Measurements from ENCODE around the gene SPOCK3. TPM values are rescaled to one million over a fixed set of nuclear protein-coding genes. Genes with fewer than 3 reads are reported as not detected.

Gene SPOCK3
- polyA plus RNA-seq, 1 experiment: not detected

DNA sequence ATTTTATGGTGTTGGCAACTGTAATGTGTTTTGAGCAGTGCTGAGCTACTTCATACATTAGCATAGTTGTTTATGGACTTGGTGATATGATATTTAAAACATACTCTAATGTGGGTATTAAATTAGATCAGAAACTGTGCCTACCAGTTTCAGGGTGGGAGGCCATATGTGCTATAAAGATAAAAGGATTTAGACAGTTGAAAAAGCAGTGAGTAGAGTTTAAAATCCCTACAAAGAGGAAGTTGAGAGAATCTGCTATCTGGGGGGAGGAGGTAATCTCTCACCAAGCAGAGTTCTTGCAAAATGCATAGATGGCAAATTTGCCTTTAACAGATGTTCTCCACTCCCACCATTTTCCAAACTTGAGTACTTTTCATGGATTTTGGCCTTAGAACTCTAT lies 154.5 kb downstream of the SPOCK3 start:
- H3K4me3 ChIP-seq (ENCODE audit: low read depth, low read length): no peak overlapping the region
- no peaks in the 10 kb centered on the region for H3K36me3 ChIP-seq (ENCODE audit: control insufficient read depth, insufficient read depth, low read length)
- no peak for TF ChIP-seq CTCF (IDR thresholded peaks at IDR 0.05; ENCODE audit: insufficient read depth, low read depth, low read length)
- H3K27me3 ChIP-seq (ENCODE audit: control insufficient read depth, insufficient read depth, low read length): no peaks in the 10 kb centered on the region
- CTCF ChIA-PET: no interaction called here
- POLR2A ChIA-PET: no interaction called here
- DNase-seq (ENCODE audit: low read depth): no peak

GRCh38 chr4:167052631-167053091 lies 181.6 kb downstream of the SPOCK3 start:
- no peak for TF ChIP-seq CTCF (IDR thresholded peaks at IDR 0.05; ENCODE audit: insufficient read depth, low read depth, low read length)
- Histone ChIP-seq H3K4me3 (ENCODE audit: low read depth, low read length) (no peak overlapping the region), H3K27me3 (ENCODE audit: control insufficient read depth, insufficient read depth, low read length) (no peaks in the 10 kb centered on the region), H3K36me3 (ENCODE audit: control insufficient read depth, insufficient read depth, low read length) (no peaks in the 10 kb centered on the region)
- no peak for DNase-seq (ENCODE audit: low read depth)
- ChIA-PET POLR2A (no interaction called here), CTCF (no interaction called here)

- Histone ChIP-seq H3K36me3 (ENCODE audit: control insufficient read depth, insufficient read depth, low read length) (no peaks in the 10 kb centered on the region), H3K27me3 (ENCODE audit: control insufficient read depth, insufficient read depth, low read length) (no peaks in the 10 kb centered on the region), H3K4me3 (ENCODE audit: low read depth, low read length) (no peak overlapping the region)
- CTCF ChIA-PET: no interaction called here
- TF ChIP-seq CTCF (IDR thresholded peaks at IDR 0.05; ENCODE audit: insufficient read depth, low read depth, low read length): no peak
- POLR2A ChIA-PET: no interaction called here
- no peak for DNase-seq (ENCODE audit: low read depth)
Measured at GRCh38 chr4:167049257-167049656, 185.0 kb downstream of the SPOCK3 start.

DNA sequence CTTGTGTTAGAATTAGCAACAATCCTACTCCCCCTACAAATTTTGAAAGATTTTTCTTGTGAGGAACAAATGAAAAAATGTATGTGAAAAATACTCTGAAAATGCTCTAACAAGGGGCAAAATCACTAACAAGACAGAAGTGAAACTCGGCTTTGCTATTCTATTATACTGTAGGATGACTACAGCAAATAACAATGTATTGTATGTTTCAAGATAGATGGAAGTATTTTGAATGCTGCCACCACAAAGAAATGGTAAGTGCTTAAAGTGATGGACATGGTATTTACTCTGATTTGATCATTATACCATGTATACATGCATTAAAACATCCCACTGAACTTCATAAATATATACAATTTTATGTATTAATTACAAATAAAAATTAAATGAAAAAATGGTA lies 192.8 kb downstream of the SPOCK3 start:
- ChIA-PET POLR2A (no interaction called here), CTCF (no interaction called here)
- no peaks in the 10 kb centered on the region for H3K36me3 ChIP-seq (ENCODE audit: control insufficient read depth, insufficient read depth, low read length)
- DNase-seq (ENCODE audit: low read depth): no peak
- no peak overlapping the region for H3K4me3 ChIP-seq (ENCODE audit: low read depth, low read length)
- TF ChIP-seq CTCF (IDR thresholded peaks at IDR 0.05; ENCODE audit: insufficient read depth, low read depth, low read length): no peak
- H3K27me3 ChIP-seq (ENCODE audit: control insufficient read depth, insufficient read depth, low read length): no peaks in the 10 kb centered on the region

GRCh38 chr4:167035390-167035789 lies 198.9 kb downstream of the SPOCK3 start:
- Histone ChIP-seq H3K27me3 (ENCODE audit: control insufficient read depth, insufficient read depth, low read length) (no peaks in the 10 kb centered on the region), H3K36me3 (ENCODE audit: control insufficient read depth, insufficient read depth, low read length) (no peaks in the 10 kb centered on the region), H3K4me3 (ENCODE audit: low read depth, low read length) (no peak overlapping the region)
- TF ChIP-seq CTCF (IDR thresholded peaks at IDR 0.05; ENCODE audit: insufficient read depth, low read depth, low read length): no peak
- no peak for DNase-seq (ENCODE audit: low read depth)
- ChIA-PET CTCF (interaction anchor here (1.0 kb wide), 2 partner anchors 20 to 1118 kb away, joined by 3 to 4 read pairs; no protein-coding TSS in a partner anchor), POLR2A (no interaction called here)

All from BJ (cell line).